Right cardiac atrium (tissue), 5 donors: Measurements from ENCODE around the gene SMAGP. TPM values are rescaled to one million over a fixed set of nuclear protein-coding genes. Genes with fewer than 3 reads are reported as not detected.
"Not testable (repeated sequence)": the region's sequence is repeated elsewhere in the genome, so short reads cannot be mapped to it uniquely, and the experiment has no call there.

ENCODE experiments used
- ATAC-seq, 2 donors: fragments of 200-7000 bp; cut with Tn5 transposase; one replicate each; pipeline versions ENCODE4 v1.8.0 to v1.9.1; 2020; ENCODE audit warnings: moderate library complexity in 2 of 2, mild to moderate bottlenecking in 1 of 2
- DNase-seq, 3 donors: peaks; one replicate each; pipeline ENCODE4 v3.0.0-alpha.2; 2020
- H3K27ac ChIP-seq: one replicate; pipeline ENCODE4 v1.5.1; 2013; ENCODE audit warnings: mild to moderate bottlenecking, low read length, control low read depth, moderate library complexity
- H3K27me3 ChIP-seq: one replicate; pipeline ENCODE4 v1.6.1; 2013; ENCODE audit not compliant: control insufficient read depth, insufficient read depth
- H3K4me1 ChIP-seq: one replicate; pipeline ENCODE4 v1.6.1; 2013; ENCODE audit warnings: low read length; ENCODE audit not compliant: control insufficient read depth, insufficient read depth
- H3K4me3 ChIP-seq: one replicate; pipeline ENCODE4 v1.5.1; 2013; ENCODE audit warnings: low read length, control low read depth
- H3K9me3 ChIP-seq: one replicate; pipeline ENCODE4 v1.6.1; 2013; ENCODE audit warnings: low read length; ENCODE audit not compliant: control insufficient read depth
- WGBS: extraction: QIAGEN DNeasy Blood & Tissue Kit; methylation state at CpG from one replicate; pipeline ENCODE4 v1.1.7; 2013; 5-methylcytosine and 5-hydroxymethylcytosine counted together
- intact Hi-C, 4 donors: fragments of 100-400 bp; cut with DNase I; formaldehyde crosslinking; loops; one replicate each; pipeline versions ENCODE4 v1.11.0 to v1.14.0; 2022 to 2023
- long read RNA-seq, 4 donors: library from polyadenylated mRNA; unstranded; transcript quantifications; one replicate each; pipeline ENCODE4 v2.0.0, GENCODE V29; 2020 to 2021
- polyA plus RNA-seq: library from polyadenylated mRNA; stranded (reverse); fragments of 200-250 nt; gene quantifications from one replicate; pipeline ENCODE4 v1.2.3, GENCODE V29; 2013
- total RNA-seq, 4 donors: library from RNA; stranded (reverse); fragmentation: NEBNext Ultra II Directional; extraction: Animal tissue kit (Norgen Biotek cat#: 25700); gene quantifications; one replicate each; pipeline ENCODE4 v1.2.1, GENCODE V29; 2021
- donor health status: healthy with polysubstance abuse.
- donor health status: DM: no; HTN: yes; CAD: no.
- donor health status: DM: no; HTN: no; CAD: no.
- donor health status: DM: no; HTN: yes; CAD: no; lungs with severe emphysema.
- donor health status: DM: yes; HTN: yes; CAD: no.

SMAGP gene, protein sequence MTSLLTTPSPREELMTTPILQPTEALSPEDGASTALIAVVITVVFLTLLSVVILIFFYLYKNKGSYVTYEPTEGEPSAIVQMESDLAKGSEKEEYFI
- total RNA-seq (1 to 10 TPM; 1.4 to 6.2 (median 3.1) TPM), polyA plus RNA-seq (3.6 TPM)
- long read RNA-seq, donor 1, transcript SMAGP-203 (4 exons, 2,350 nt): major isoform, 5 of 7 reads
- long read RNA-seq, donor 1, partial matches to known transcripts: 0 of 7 reads
- long read RNA-seq, donor 1, other reads (novel, unspliced or antisense): 2 of 7 reads
- long read RNA-seq, donor 2, partial matches to known transcripts: 0 of 3 reads
- long read RNA-seq, donor 2, other reads (novel, unspliced or antisense): 0 of 3 reads
- long read RNA-seq, donor 3, partial matches to known transcripts: 4 of 11 reads
- long read RNA-seq, donor 3, other reads (novel, unspliced or antisense): 3 of 11 reads
- long read RNA-seq, donor 4, partial matches to known transcripts: 0 of 2 reads
- long read RNA-seq, donor 4, other reads (novel, unspliced or antisense): 0 of 2 reads

GRCh38 chr12:51270067-51270950 lies at the start of gene SMAGP:
SMAGP (minus strand) TSS chr12:51270415; CDS start chr12:51269278, 1,137 bp downstream.
- Histone ChIP-seq H3K9me3 (no peaks in the 10 kb centered on the region), H3K27me3 (no peaks in the 10 kb centered on the region), H3K27ac (peak within 1 kb of the TSS; percentile 39), H3K4me3 (peak within 1 kb of the TSS; percentile 60), H3K4me1 (no peaks in the 10 kb centered on the region)
- ATAC-seq: peak; percentile 80 to 89
- peak; percentile 61 to 81 (median 77) for DNase-seq
- under 1% methylated on average over 83 of the region's 83 CpGs for WGBS
- intact Hi-C loops: no loop called here

- DNase-seq (no peak), ATAC-seq (peak; percentile 41 to 67)
- intact Hi-C loops: no loop called here
- Histone ChIP-seq H3K9me3 (no peaks in the 10 kb centered on the region), H3K27me3 (no peaks in the 10 kb centered on the region), H3K4me1 (no peaks in the 10 kb centered on the region), H3K27ac (no peak overlapping the region), H3K4me3 (no peak overlapping the region)
- 59% methylated on average over 3 of the region's 3 CpGs for WGBS
These were observed 48.8 kb upstream of the SMAGP start for GRCh38 chr12:51318846-51319599.

- H3K9me3 ChIP-seq, H3K4me1 ChIP-seq, DNase-seq, ATAC-seq, H3K27me3 ChIP-seq, H3K27ac ChIP-seq, intact Hi-C loops, H3K4me3 ChIP-seq: not testable (repeated sequence)
- WGBS: 87% methylated on average over 8 of the region's 8 CpGs
These were observed 48.0 kb upstream of the SMAGP start for GRCh38 chr12:51318057-51318806.

DNA sequence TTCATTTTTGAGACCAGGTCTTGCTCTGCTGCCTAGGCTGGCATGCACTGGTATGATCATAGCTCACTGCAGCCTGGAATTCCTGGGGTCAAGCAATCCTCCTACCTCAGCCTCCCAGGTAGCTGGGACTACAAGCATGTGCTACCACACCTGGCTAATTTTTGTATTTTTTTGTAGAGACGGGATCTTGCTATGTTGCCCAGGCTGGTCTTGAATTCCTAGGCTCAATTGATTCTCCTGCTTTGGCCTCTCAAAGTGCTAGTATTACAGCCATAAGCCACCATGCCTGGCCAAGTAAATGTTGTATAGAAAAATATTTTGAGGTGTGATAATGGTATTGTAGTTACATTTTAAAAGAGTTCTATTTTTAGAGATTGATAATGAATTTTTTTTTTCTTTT lies 41.2 kb upstream of the SMAGP start:
- WGBS: 100% methylated on average over 1 of the region's 1 CpG
- ATAC-seq: no peak
- no peaks in the 10 kb centered on the region for H3K9me3 ChIP-seq

DNA sequence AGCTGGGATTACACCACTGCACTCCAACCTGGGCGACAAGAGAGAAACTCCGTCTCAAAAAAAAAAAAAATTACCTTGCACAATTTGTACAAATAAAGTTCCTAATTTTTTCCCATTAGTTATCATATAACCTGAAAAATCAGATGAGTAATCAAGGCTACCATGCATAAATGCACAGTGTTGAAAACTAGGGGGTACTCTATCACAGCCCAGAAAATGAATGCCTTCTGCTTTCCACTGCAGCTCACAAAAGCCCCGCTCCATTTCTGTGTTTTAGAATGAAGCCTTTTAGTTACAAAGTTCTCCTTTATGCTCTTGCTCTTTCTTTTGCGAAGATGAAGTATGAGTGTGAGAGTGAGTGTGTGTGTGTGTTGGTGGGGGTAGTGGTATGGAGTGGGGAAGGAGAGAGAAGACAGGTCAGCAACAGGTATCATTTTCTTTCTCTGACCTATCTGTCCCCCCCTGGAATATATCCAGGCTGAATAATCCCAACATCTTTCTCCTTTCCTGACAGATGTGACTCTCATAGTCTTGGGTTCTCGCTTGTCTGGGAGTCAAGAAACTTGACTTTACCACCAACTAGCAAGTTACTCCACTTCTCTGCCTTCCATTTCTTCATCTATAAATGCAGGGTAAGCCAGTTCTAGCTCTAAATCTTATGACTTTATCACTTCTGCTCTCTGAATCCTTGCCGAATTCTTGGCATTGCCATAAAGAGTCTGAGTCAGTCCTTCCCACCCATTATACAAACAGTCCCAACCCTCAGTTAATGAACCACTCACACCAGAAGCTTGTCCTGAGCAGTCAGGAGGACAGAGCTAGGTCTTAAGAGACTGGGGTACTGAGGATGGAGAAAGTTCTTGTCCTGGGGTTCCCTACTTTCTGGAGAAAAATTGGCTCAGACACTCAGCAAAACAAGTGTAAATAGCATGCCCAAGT lies 37.7 kb upstream of the SMAGP start:
- Histone ChIP-seq H3K4me3 (no peak overlapping the region), H3K4me1 (no peaks in the 10 kb centered on the region), H3K27ac (no peak overlapping the region), H3K27me3 (no peaks in the 10 kb centered on the region), H3K9me3 (no peaks in the 10 kb centered on the region)
- intact Hi-C loops: no loop called here
- ATAC-seq: peak; percentile 57 to 97
- 81% methylated on average over 6 of the region's 6 CpGs for WGBS
- no peak for DNase-seq

More for the DNA sequence above, 41.2 kb upstream of the SMAGP start:
- DNase-seq: no peak
- intact Hi-C loops: no loop called here
- H3K27ac ChIP-seq: no peak overlapping the region
- no peaks in the 10 kb centered on the region for H3K27me3 ChIP-seq
- no peak overlapping the region for H3K4me3 ChIP-seq
- H3K4me1 ChIP-seq: no peaks in the 10 kb centered on the region

DNA sequence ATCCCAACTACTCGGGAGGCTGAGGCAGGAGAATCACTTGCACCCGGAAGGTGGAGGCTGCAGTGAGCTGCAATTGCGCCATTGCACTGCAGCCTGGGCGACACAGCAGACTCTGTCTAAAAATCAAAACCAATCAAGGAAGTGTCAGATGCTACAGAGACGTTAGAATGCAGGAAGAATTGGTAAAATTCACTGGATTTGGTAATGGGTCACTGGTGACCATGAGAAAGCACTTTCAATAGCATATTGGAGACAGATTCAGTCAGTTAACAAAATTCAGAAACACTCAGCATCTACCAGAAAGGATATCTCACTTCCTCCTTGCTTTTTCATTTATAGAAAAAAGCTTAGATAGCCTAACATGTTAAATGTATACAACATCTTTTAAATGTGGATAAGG lies 36.3 kb upstream of the SMAGP start:
- intact Hi-C loops: no loop called here
- DNase-seq (no peak), ATAC-seq (no peak)
- Histone ChIP-seq H3K27ac (no peak overlapping the region), H3K27me3 (no peaks in the 10 kb centered on the region), H3K4me3 (no peak overlapping the region), H3K9me3 (no peaks in the 10 kb centered on the region), H3K4me1 (no peaks in the 10 kb centered on the region)
- WGBS: 81% methylated on average over 5 of the region's 5 CpGs

- intact Hi-C loops, H3K4me3 ChIP-seq, H3K27ac ChIP-seq, H3K9me3 ChIP-seq, ATAC-seq, H3K27me3 ChIP-seq, DNase-seq, H3K4me1 ChIP-seq: not testable (repeated sequence)
- WGBS: 85% methylated on average over 10 of the region's 10 CpGs
These were observed 30.6 kb upstream of the SMAGP start for GRCh38 chr12:51300768-51301167.

DNA sequence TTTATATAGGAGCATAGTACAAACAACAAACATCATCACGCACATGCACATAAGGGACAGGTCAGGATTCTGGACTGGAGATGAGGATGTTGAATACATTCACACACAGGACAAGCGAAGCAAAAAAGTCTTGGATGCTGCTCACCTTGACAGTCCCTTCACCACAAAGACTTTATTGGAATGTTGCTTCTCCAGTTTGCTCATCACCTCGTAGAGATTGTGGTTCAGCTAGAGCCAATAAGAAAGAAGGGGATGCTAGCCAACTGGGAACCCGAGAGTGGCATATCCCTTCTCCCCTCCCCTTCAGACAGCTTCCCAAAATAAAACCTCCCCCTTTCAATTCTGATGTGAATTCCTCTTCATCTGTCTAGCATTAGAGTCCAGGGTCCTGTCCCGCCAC lies 25.4 kb upstream of the SMAGP start:
- Histone ChIP-seq H3K27me3 (no peaks in the 10 kb centered on the region), H3K27ac (no peak overlapping the region), H3K4me3 (no peak overlapping the region), H3K9me3 (no peaks in the 10 kb centered on the region), H3K4me1 (no peaks in the 10 kb centered on the region)
- intact Hi-C loops: no loop called here
- DNase-seq: no peak
- WGBS: 81% methylated on average over 5 of the region's 5 CpGs
- ATAC-seq: no peak

GRCh38 chr12:51294097-51294496 lies 23.9 kb upstream of the SMAGP start:
- H3K27ac ChIP-seq, DNase-seq, H3K4me1 ChIP-seq, H3K4me3 ChIP-seq, H3K9me3 ChIP-seq, ATAC-seq, intact Hi-C loops, H3K27me3 ChIP-seq: not testable (repeated sequence)
- WGBS: 94% methylated on average over 10 of the region's 10 CpGs
